DND-41 (cell line): Measurements from ENCODE around the gene CARHSP1.

Source experiments
- CTCF ChIP-seq: IDR thresholded peaks from 2 replicates; pipeline ENCODE4 v1.5.1; 2012; ENCODE audit warnings: borderline replicate concordance, low read length, moderate library complexity, mild to moderate bottlenecking; ENCODE audit not compliant: poor library complexity, severe bottlenecking; ENCODE audit errors: extremely low read depth
- EZH2 ChIP-seq: IDR thresholded peaks from 3 replicates; pipeline ENCODE4 v1.6.1; 2012; ENCODE audit warnings: borderline replicate concordance, low read depth, mild to moderate bottlenecking, moderate library complexity, low read length, inconsistent platforms; ENCODE audit not compliant: severe bottlenecking

- TF ChIP-seq CTCF: no peak
- no peak for TF ChIP-seq EZH2
Measured at GRCh38 chr16:8874388-8874787, 5.6 kb upstream of the CARHSP1 start.
